Osteoblast (primary cell): Measurements from ENCODE around the gene GABBR2. TPM values are rescaled to one million over a fixed set of nuclear protein-coding genes. Genes with fewer than 3 reads are reported as not detected.

Source experiments
- DNase-seq: peaks from one replicate; pipeline ENCODE4 v3.0.0; 2011; ENCODE audit warnings: low spot score, mixed read lengths; ENCODE audit not compliant: insufficient read length; ENCODE audit errors: missing footprints
- H2AFZ ChIP-seq: 2 replicates; pipeline ENCODE4 v1.6.0; 2011; ENCODE audit warnings: mild to moderate bottlenecking, low read length
- H3K27ac ChIP-seq: 2 replicates; pipeline ENCODE4 v1.5.1; 2011; ENCODE audit warnings: mild to moderate bottlenecking, low read depth, low read length, moderate library complexity
- H3K27me3 ChIP-seq: 2 replicates; pipeline ENCODE4 v1.6.0; 2012; ENCODE audit warnings: mild to moderate bottlenecking, control low read depth, inconsistent platforms, low read length, moderate library complexity; ENCODE audit not compliant: insufficient read depth
- H3K36me3 ChIP-seq: 2 replicates; pipeline ENCODE4 v1.5.1; 2011; ENCODE audit warnings: mild to moderate bottlenecking, low read length, control low read depth, moderate library complexity; ENCODE audit not compliant: insufficient read depth
- H3K4me1 ChIP-seq: 2 replicates; pipeline ENCODE4 v1.5.1; 2011; ENCODE audit warnings: mild to moderate bottlenecking, low read length, control low read depth, moderate library complexity; ENCODE audit not compliant: insufficient read depth
- H3K4me2 ChIP-seq: 2 replicates; pipeline ENCODE4 v1.6.0; 2011; ENCODE audit warnings: mild to moderate bottlenecking, low read length; ENCODE audit not compliant: insufficient read depth
- H3K4me3 ChIP-seq: fragments of 200-600 bp; sonication (generic); 3 replicates; pipeline ENCODE4 v1.5.1; 2012; ENCODE audit warnings: mild to moderate bottlenecking, low read length, inconsistent platforms; ENCODE audit not compliant: insufficient read depth
- H3K79me2 ChIP-seq: 2 replicates; pipeline ENCODE4 v1.6.0; 2012; ENCODE audit warnings: mild to moderate bottlenecking, low read length, control low read depth, inconsistent platforms; ENCODE audit not compliant: insufficient read depth
- H3K9me3 ChIP-seq: 2 replicates; pipeline ENCODE4 v1.5.1; 2011; ENCODE audit warnings: low read depth, low read length, control low read depth
- H4K20me1 ChIP-seq: 2 replicates; pipeline ENCODE4 v1.6.0; 2012; ENCODE audit warnings: mild to moderate bottlenecking, low read length, control low read depth; ENCODE audit not compliant: insufficient read depth
- CTCF ChIP-seq: IDR thresholded peaks from 2 replicates; pipeline ENCODE4 v1.5.1; 2011; ENCODE audit warnings: mild to moderate bottlenecking, low read depth, low read length, moderate library complexity; ENCODE audit errors: extremely low read depth
- total RNA-seq: library from RNA; depleted of rRNA; stranded (reverse); fragments of >200 nt; gene quantifications from 2 replicates; pipeline ENCODE4 v1.2.3, GENCODE V29; 2012

The GABBR2 gene
- total RNA-seq, 1 donor: under 0.01 TPM

GRCh38 chr9:98369066-98369425 lies 339.7 kb downstream of the GABBR2 start:
- DNase-seq: no peak
- Histone ChIP-seq H3K36me3 (no peaks in the 10 kb centered on the region), H3K4me2 (no peak overlapping the region), H3K4me3 (no peak overlapping the region), H3K9me3 (peaks cover 4% of the 10 kb centered on the region), H3K27ac (no peak overlapping the region), H3K79me2 (no peaks in the 10 kb centered on the region), H3K27me3 (no peaks in the 10 kb centered on the region), H3K4me1 (peaks cover 26% of the 10 kb centered on the region), H4K20me1 (no peaks in the 10 kb centered on the region), H2AFZ (no peak overlapping the region)
- TF ChIP-seq CTCF: no peak

- H3K4me3 ChIP-seq: no peak overlapping the region
- no peak overlapping the region for H2AFZ ChIP-seq
- no peaks in the 10 kb centered on the region for H3K36me3 ChIP-seq
- no peaks in the 10 kb centered on the region for H3K79me2 ChIP-seq
- peaks cover 4% of the 10 kb centered on the region for H3K9me3 ChIP-seq
- TF ChIP-seq CTCF: no peak
- H3K27me3 ChIP-seq: no peaks in the 10 kb centered on the region
- peaks cover 22% of the 10 kb centered on the region for H3K4me1 ChIP-seq
- no peak overlapping the region for H3K27ac ChIP-seq
- no peak for DNase-seq
- no peaks in the 10 kb centered on the region for H4K20me1 ChIP-seq
- no peak overlapping the region for H3K4me2 ChIP-seq
These were observed 340.2 kb downstream of the GABBR2 start for GRCh38 chr9:98368366-98369065.

DNA sequence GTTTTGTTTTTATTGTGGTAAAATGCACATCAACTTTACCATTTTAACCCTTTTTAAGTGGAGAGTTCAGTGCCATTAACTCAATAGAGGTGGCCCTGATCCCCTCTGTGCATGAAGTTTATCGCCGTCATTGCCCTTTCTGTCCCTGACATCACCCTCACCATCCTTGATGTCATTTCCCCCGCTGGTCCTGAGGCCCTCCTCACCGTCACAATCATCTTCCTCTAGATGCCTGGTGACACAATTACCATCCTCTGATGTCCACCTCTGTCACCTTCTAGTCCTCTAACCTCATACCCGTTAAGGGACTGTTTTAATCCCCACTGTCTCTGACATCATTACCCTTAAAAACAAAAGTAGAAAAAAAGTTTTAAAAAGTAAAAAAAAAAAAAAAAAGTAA lies 340.8 kb downstream of the GABBR2 start:
- Histone ChIP-seq H3K4me1 (peaks cover 17% of the 10 kb centered on the region), H2AFZ (no peak overlapping the region), H3K4me3 (no peak overlapping the region), H4K20me1 (no peaks in the 10 kb centered on the region), H3K27ac (no peak overlapping the region), H3K36me3 (no peaks in the 10 kb centered on the region), H3K27me3 (no peaks in the 10 kb centered on the region), H3K4me2 (no peak overlapping the region), H3K79me2 (no peaks in the 10 kb centered on the region), H3K9me3 (peaks cover 4% of the 10 kb centered on the region)
- no peak for TF ChIP-seq CTCF
- no peak for DNase-seq

DNA sequence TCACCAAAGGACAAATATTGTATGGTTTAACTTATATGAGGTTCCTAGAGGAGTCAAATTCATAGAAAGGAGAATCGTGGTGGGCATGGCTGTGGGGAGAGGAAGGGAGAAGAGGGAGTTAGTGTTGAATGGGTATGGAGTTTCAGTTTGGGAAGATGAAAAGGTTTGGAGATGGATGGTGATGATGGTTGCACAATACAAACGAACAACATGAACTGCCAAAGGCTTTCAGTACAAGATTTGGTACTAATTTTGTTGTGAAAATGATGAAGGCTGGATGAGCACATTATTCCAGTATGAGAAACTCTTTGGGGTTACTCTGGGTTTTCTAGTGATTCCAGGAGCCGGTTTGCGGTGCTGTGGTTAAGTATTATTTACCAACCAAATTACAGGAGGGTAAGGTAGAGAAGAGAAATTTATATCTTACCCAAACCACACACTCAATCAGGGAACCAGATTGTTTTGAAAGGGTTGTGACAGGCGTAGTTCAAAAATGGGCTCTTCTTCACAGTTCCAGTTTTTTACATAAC lies 341.3 kb downstream of the GABBR2 start:
- Histone ChIP-seq H3K4me1 (peaks cover 17% of the 10 kb centered on the region), H3K79me2 (no peaks in the 10 kb centered on the region), H3K27me3 (no peaks in the 10 kb centered on the region), H4K20me1 (no peaks in the 10 kb centered on the region), H3K9me3 (peaks cover 4% of the 10 kb centered on the region), H2AFZ (no peak overlapping the region), H3K27ac (no peak overlapping the region), H3K4me3 (no peak overlapping the region), H3K36me3 (no peaks in the 10 kb centered on the region), H3K4me2 (no peak overlapping the region)
- DNase-seq: no peak
- no peak for TF ChIP-seq CTCF
